Mucosa of descending colon (tissue), 3 donors: ENCODE measurements around the gene CCT8. TPM values are rescaled to one million over a fixed set of nuclear protein-coding genes. Genes with fewer than 3 reads are reported as not detected.

ENCODE experiments used
- ATAC-seq: fragments of 200-7000 bp; cut with Tn5 transposase; one replicate; pipeline ENCODE4 v1.9.1; 2020; ENCODE audit warnings: mild to moderate bottlenecking, moderate library complexity
- DNase-seq, 3 donors: peaks; one replicate each; pipeline ENCODE4 v3.0.0-alpha.2; 2020
- H3K36me3 ChIP-seq: fragments of 200-600 bp; one replicate; pipeline ENCODE4 v1.8.0; 2021; ENCODE audit warnings: low read depth, mild to moderate bottlenecking
- H3K4me1 ChIP-seq: fragments of 200-600 bp; one replicate; pipeline ENCODE4 v1.8.0; 2021; ENCODE audit warnings: low read depth, mild to moderate bottlenecking
- H3K4me3 ChIP-seq: fragments of 200-600 bp; one replicate; pipeline ENCODE4 v1.8.0; 2021; ENCODE audit warnings: mild to moderate bottlenecking
- H3K9me3 ChIP-seq: fragments of 200-600 bp; one replicate; pipeline ENCODE4 v1.8.0; 2021; ENCODE audit warnings: mild to moderate bottlenecking
- intact Hi-C, 2 donors: fragments of 100-400 bp; cut with DNase I in 1 of 2; cut with micrococcal nuclease in 1 of 2; formaldehyde crosslinking; loops; one replicate each; pipeline versions ENCODE4 v1.11.0 to v1.11.1; 2022; cut with DNase I, micrococcal nuclease
- long read RNA-seq, 2 donors: library from polyadenylated mRNA; unstranded; transcript quantifications; one replicate each; pipeline ENCODE4 v2.0.0, GENCODE V29; 2019 to 2021
- total RNA-seq, 3 donors: library from RNA; stranded (reverse); fragmentation: NEBNext Ultra II Directional in 2 of 3; extraction: Animal tissue kit (Norgen Biotek cat#: 25700) in 2 of 3; gene quantifications; one replicate each; pipeline versions ENCODE4 v1.2.1 to v1.2.4, GENCODE V29; 2021 to 2023
- TF ChIP-seq, protein P1 (sequence below): fragments of 200-600 bp; IDR thresholded peaks from one replicate; pipeline ENCODE4 v1.8.0; 2022; ENCODE audit warnings: antibody characterized with exemption, mild to moderate bottlenecking
- donor health status: DM: no; HTN: no; CAD: no; lungs with moderate emphysema.
- donor health status: DM: no; HTN: no; CAD: no.
- donor health status: DM: no; HTN: yes; CAD: no.

The CCT8 gene
- total RNA-seq: 100 to 1,000 TPM in 1 of 3 donors, 10 to 100 TPM in 2; 76.2 to 103 (median 95.1) TPM
- long read RNA-seq, donor 1, transcript CCT8-201 (15 exons, 2,005 nt): major isoform, 128 of 144 reads
- long read RNA-seq, donor 1, partial matches to known transcripts: 8 of 144 reads
- long read RNA-seq, donor 1, other reads (novel, unspliced or antisense): 8 of 144 reads
- long read RNA-seq, donor 2, transcript CCT8-201 (15 exons, 2,005 nt): major isoform, 135 of 165 reads
- long read RNA-seq, donor 2, partial matches to known transcripts: 16 of 165 reads
- long read RNA-seq, donor 2, other reads (novel, unspliced or antisense): 14 of 165 reads

DNA sequence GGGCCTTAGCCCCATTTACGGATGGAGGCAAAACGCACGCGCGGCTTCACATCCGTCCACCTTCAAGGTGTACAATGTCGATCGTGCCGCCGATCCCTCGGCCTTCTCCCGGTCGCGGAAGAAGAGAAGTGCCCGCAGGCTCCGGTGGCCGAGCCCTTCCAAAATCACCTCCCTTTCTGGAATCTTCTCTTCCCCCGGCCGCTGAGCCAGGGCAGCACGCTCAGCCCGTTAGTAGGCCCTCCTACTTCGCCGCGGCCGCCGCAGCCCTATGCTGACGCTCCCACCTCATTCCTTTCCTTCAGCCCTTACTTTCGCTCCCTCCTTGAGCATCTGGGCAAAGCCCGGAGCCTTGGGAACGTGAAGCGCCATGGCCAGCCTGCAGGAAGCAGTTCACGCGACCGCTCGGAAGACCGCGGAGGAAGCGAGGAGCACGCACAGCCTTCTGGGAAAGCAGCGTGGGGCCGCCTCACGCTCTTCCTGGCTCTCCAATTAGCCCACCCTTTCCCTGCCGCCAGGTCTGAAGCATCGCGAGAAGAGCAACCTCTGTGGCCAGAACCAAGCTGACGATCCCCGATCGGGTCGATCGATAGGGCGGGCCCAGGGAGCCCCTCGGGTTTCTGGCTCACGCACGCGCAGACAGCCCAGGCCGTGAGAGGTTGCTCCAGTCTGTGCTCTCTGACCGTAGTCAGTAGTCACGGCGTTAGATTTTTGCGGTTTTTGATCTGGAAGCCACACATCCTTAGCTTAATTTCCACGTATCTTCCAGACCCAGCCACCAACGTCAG lies at the start of gene CCT8:
Gene CCT8 (minus strand): TSS at position 427 of the 785 bp plus-strand sequence. CDS start 58 bp downstream, at position 369.
- H3K4me1 ChIP-seq: peaks cover 11% of the 10 kb centered on the region
- H3K9me3 ChIP-seq: no peaks in the 10 kb centered on the region
- no peaks in the 10 kb centered on the region for H3K36me3 ChIP-seq
- peak; percentile 97 for ATAC-seq
- H3K4me3 ChIP-seq: peak within 1 kb of the TSS; percentile 76
- DNase-seq: peak; percentile 99
- intact Hi-C loops: loop anchor here in 1 of 2 donors (2.0 kb wide), 1 partner anchor 71 kb away; no protein-coding TSS in a partner anchor
- TF ChIP-seq, protein P1, sequence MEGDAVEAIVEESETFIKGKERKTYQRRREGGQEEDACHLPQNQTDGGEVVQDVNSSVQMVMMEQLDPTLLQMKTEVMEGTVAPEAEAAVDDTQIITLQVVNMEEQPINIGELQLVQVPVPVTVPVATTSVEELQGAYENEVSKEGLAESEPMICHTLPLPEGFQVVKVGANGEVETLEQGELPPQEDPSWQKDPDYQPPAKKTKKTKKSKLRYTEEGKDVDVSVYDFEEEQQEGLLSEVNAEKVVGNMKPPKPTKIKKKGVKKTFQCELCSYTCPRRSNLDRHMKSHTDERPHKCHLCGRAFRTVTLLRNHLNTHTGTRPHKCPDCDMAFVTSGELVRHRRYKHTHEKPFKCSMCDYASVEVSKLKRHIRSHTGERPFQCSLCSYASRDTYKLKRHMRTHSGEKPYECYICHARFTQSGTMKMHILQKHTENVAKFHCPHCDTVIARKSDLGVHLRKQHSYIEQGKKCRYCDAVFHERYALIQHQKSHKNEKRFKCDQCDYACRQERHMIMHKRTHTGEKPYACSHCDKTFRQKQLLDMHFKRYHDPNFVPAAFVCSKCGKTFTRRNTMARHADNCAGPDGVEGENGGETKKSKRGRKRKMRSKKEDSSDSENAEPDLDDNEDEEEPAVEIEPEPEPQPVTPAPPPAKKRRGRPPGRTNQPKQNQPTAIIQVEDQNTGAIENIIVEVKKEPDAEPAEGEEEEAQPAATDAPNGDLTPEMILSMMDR: no peak

DNA sequence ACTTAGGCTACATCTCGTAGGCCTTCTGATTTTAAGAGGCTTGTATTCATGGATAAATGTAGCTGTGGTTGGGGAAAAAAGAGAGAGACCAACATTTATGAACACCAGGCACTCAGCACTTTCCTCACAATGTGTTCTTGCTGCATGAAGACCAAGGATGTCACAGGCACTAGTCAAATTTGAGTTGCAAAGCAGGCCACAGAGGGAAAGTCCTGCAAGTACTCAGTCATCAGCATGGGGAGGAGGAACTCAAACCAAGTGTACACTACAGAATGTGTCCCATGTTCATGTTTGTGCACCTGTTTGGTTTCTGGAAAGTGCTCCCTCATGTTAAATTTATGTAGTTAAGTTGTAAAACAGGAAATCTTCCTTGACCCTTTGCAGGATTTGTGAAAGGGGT lies 48.3 kb upstream of the CCT8 start:
- peak; percentile 28 for ATAC-seq
- no peaks in the 10 kb centered on the region for H3K9me3 ChIP-seq
- H3K36me3 ChIP-seq: no peaks in the 10 kb centered on the region
- no peak for DNase-seq
- intact Hi-C loops: no loop called here
- no peaks in the 10 kb centered on the region for H3K4me1 ChIP-seq
- TF ChIP-seq, protein P1: no peak
- H3K4me3 ChIP-seq: no peak overlapping the region

GRCh38 chr21:29117372-29117955 lies 44.0 kb upstream of the CCT8 start:
- TF ChIP-seq, protein P1: no peak
- intact Hi-C loops: no loop called here
- DNase-seq: no peak
- no peaks in the 10 kb centered on the region for H3K9me3 ChIP-seq
- no peak overlapping the region for H3K4me3 ChIP-seq
- H3K36me3 ChIP-seq: no peaks in the 10 kb centered on the region
- ATAC-seq: no peak
- no peaks in the 10 kb centered on the region for H3K4me1 ChIP-seq

GRCh38 chr21:29115899-29116298 lies 42.5 kb upstream of the CCT8 start:
- Histone ChIP-seq H3K4me1 (no peaks in the 10 kb centered on the region), H3K36me3 (no peaks in the 10 kb centered on the region), H3K4me3 (no peak overlapping the region), H3K9me3 (no peaks in the 10 kb centered on the region)
- ATAC-seq (no peak), DNase-seq (no peak)
- TF ChIP-seq, protein P1: no peak
- intact Hi-C loops: no loop called here

DNA sequence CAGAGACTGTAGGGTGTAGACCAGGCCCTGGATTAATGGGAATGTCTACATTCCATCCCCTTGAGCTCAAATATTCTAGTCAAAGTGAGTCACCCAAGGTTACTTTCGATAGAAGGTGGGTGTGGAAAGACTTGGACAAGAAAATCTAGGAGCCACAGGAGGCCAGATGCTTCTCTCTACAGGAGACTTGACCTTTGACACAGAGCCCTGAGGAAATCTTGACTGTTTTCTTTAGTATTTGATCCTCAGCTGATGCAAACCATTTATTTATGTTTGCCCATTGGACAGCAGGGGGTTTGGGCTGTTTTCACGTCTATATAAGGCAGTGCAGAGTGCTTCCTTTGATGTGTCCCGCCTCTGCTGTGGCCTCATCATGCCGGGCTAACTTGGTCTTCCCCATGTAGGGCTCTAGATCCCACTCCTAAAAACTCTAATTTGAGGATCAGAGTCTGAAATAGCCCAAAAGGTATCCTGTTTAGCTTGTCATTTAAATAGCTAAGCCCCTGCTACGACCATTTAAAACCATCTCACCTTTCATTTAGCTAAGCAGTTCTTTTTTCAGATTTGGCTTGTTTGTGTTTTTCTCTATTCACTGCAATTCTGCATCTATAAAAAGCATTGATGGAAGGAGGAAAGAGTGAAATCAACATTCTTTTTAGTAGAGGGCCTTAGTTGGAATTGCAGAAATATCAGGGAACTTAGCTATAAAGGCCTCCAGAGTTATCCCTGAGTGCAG lies 41.5 kb upstream of the CCT8 start:
- no peak for DNase-seq
- Histone ChIP-seq H3K4me1 (no peaks in the 10 kb centered on the region), H3K4me3 (no peak overlapping the region), H3K9me3 (no peaks in the 10 kb centered on the region), H3K36me3 (no peaks in the 10 kb centered on the region)
- TF ChIP-seq, protein P1: no peak
- no peak for ATAC-seq
- intact Hi-C loops: no loop called here
